PFSK-1 (cell line): ENCODE data around the gene VPS13D.

Experiments used
- FOXP2 ChIP-seq: optimal IDR thresholded peaks from 2 replicates; pipeline ENCODE3; 2011; ENCODE audit warnings: borderline replicate concordance, control low read depth, inconsistent platforms; ENCODE audit not compliant: insufficient read depth; ENCODE audit errors: extremely low read length, extremely low read depth
- POLR2AphosphoS5 ChIP-seq: IDR thresholded peaks from 2 replicates; pipeline ENCODE4 v1.6.1; 2012; ENCODE audit warnings: low read depth, mild to moderate bottlenecking, control low read depth, low read length, moderate library complexity
- SIN3A ChIP-seq: IDR thresholded peaks from 2 replicates; pipeline ENCODE4 v1.6.1; 2012; ENCODE audit warnings: mild to moderate bottlenecking, low read length, moderate library complexity, borderline replicate concordance; ENCODE audit not compliant: insufficient read depth
- TAF1 ChIP-seq: IDR thresholded peaks from 2 replicates; pipeline ENCODE4 v1.6.1; 2012; ENCODE audit warnings: low read length, control low read depth, borderline replicate concordance; ENCODE audit not compliant: insufficient read depth
- TF ChIP-seq, protein P1 (sequence below), 2 experiments: IDR thresholded peaks; 2 replicates each; pipeline versions ENCODE4 v1.6.1 to v1.8.0; 2011 to 2012; ENCODE audit warnings: low read depth in 2 of 2, low read length in 2 of 2, control low read depth in 1 of 2, inconsistent platforms in 1 of 2, mild to moderate bottlenecking in 1 of 2, moderate library complexity in 1 of 2; ENCODE audit not compliant: insufficient read depth in 1 of 2

DNA sequence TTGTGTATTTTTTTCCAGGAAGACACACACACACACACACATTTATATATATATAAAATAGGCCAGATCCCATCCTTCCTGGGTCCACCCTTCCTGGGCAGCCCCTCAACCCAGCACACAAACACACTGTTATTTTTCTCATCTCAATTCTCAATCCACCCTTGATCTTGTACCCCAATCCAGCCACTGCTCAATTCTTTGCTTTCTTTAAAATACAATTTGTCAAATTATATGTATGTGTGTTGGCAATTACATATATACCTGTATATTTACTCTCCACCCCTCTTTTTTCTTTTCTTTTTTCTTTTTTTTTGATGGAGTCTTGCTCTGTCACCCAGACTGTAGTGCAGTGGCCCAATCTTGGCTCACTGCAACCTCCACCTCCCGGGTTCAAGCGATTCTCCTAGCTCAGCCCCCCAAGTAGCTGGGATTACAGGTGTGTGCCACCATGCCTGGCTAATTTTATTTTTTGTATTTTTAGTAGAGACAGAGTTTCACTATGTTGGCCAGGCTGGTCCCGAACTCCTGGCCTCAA, 299.9 kb downstream of the VPS13D start:
- TF ChIP-seq POLR2AphosphoS5 (no peak), SIN3A (no peak), TAF1 (no peak), FOXP2 (no peak)
- TF ChIP-seq, protein P1, sequence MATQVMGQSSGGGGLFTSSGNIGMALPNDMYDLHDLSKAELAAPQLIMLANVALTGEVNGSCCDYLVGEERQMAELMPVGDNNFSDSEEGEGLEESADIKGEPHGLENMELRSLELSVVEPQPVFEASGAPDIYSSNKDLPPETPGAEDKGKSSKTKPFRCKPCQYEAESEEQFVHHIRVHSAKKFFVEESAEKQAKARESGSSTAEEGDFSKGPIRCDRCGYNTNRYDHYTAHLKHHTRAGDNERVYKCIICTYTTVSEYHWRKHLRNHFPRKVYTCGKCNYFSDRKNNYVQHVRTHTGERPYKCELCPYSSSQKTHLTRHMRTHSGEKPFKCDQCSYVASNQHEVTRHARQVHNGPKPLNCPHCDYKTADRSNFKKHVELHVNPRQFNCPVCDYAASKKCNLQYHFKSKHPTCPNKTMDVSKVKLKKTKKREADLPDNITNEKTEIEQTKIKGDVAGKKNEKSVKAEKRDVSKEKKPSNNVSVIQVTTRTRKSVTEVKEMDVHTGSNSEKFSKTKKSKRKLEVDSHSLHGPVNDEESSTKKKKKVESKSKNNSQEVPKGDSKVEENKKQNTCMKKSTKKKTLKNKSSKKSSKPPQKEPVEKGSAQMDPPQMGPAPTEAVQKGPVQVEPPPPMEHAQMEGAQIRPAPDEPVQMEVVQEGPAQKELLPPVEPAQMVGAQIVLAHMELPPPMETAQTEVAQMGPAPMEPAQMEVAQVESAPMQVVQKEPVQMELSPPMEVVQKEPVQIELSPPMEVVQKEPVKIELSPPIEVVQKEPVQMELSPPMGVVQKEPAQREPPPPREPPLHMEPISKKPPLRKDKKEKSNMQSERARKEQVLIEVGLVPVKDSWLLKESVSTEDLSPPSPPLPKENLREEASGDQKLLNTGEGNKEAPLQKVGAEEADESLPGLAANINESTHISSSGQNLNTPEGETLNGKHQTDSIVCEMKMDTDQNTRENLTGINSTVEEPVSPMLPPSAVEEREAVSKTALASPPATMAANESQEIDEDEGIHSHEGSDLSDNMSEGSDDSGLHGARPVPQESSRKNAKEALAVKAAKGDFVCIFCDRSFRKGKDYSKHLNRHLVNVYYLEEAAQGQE (IDR thresholded peaks at IDR 0.05; ENCODE audit: insufficient read depth in 1 of 2, low read depth in 2 of 2, low read length in 2 of 2): no peak
